Anterior cingulate cortex (tissue), 58 donors: ENCODE results near the gene PRKN.

Experiments used
- DNase-seq, 58 donors: peaks; one replicate each; lab custom pipeline; 2025; lab: John Stamatoyannopoulos, UW

PRKN gene

DNA sequence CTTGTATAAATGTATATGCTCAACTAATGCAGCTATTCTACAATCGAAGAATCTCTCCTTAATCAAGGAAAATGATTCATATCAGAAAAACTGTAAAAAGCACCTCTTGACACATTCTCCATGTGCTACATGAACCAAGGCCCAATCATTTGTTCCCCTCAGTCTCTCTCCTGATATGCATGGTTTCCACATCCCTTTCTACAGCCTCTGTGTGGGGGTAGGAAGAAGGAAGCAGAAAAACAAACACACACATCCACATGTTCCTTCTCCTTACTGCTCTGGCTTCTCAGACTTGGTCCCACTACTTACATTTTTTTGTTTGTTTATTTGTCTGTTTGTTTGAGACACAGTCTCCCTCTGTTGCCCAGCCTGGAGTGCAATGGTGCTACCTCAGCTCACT is 510.5 kb downstream of the PRKN start:
- no peak for DNase-seq

DNA sequence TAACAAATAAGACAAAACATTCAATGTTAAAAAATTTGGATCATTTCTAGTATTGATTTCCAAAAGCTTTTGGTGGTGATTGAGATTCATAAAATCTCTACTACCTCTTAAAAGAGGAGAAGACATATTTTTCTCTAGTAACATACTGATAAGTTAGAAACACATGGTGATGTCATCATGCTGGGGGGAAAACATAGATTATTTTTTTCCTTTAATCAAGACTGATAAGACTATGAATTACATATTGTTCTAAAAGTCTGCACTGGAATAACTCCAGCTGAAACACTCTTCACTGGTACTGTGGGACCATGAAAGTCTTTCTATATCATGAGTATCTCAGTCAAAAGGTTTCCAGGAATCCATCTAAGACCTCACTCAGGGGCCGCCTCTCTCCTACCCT is 515.8 kb downstream of the PRKN start:
- no peak for DNase-seq

DNA sequence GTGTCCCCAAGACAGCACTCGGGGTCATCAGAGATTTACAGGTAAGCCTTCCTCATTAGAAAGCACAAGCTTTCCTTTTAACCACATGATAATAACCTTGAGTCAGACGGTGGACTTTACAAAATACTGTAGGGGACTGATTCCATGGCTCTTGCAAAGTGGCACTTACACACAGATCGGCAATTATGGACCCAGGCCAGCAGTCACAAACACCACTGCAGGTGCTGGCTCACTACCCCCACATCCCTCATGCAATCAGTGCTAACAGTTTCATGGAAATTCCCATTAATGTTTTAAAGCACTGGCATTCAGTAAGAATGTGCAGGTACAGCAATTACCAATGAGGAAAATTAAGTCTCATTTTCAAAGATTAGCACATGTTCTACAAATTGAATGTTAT is 516.5 kb downstream of the PRKN start:
- DNase-seq: no peak

DNA sequence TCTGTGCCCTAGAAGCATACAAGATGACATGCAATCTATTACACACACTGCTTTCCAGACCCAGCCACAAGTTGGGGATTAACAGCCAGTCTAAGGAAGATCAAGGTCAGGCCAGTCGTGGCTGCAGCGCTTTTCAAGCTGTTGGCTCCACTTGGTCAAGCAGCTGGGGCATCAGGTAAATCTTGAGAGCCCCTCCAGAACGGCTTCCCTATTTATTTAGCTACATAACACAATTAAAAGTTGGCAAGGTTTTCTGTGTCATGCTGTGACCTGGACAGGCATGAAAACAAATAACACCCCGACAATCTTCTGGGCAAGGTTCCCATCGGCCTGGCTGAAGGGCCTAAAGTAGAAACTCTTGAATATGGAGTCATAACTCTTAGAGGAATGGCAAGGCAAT is 524.3 kb downstream of the PRKN start:
- no peak for DNase-seq

DNA sequence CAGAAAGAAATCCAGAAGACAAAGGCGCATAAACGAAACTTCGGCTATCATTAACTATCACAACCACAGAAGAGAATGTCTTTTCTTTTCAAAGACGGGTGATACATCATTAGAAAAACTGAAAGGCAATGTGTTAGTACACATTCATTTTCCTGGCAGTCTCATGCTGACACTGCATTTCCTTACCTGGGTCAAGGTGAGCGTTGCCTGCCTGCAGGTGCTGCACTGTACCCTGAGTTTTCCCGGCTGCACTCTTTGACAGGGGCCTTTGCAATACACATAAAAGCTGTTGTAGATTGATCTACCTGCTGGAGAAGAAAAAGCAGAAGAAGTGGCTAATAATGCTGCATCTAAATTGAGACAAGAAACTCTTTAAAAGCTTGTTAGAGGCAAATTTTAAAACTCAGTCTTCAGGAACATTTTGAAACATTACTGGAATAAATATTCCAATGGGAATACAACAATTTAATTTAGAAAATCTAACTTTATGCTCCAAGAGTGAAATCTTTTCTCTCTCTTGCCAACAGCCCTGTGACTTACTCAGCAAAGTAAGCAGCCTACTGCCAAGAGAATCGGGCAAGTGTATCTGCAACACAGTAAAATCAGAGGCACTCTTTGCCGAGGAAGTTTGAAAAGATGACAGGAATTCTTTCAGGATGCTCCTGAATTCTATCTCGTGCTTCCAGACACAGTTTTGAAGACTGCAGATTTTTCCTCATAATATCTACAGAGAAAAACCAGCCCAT is 526.4 kb downstream of the PRKN start:
- DNase-seq: peak in 1 of 58 donors; percentile 11

DNA sequence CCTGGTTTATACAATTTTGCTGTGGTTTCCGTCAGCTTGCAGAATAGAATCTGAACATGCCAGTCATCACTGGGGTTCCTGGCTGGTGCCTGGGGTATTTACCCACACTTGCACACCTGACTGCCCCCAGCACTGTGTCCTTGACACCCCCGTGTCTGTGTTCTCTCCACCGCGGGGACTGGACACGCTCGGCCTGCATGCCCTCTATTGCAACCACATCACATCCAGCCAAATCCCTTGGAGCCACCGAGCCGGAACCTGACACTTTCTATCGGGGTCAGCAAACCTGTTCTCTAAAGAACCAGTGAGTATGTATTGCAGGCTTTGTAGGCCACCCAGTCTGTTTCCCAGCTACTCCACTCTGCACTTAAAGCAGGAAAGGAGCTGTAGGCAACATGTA is 527.5 kb downstream of the PRKN start:
- DNase-seq: no peak

DNA sequence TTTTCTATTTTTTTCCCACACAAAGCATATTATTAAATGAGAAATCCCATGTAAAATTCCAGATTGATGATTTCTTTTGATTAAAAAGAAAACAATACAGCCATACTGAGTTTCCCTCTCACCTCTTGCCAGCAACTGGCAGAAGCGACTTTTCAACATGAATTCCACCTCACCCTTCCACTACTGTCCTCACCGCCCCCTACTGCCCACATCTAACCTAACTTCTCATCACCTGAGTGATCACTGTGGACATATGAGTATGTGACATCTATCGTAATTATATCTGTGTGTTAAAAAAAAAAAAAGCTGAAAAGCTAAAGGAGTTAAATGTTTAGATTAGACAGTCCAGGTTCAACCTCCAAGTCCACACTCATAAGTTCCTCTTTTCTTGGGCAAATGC is 528.6 kb downstream of the PRKN start:
- no peak for DNase-seq

DNA sequence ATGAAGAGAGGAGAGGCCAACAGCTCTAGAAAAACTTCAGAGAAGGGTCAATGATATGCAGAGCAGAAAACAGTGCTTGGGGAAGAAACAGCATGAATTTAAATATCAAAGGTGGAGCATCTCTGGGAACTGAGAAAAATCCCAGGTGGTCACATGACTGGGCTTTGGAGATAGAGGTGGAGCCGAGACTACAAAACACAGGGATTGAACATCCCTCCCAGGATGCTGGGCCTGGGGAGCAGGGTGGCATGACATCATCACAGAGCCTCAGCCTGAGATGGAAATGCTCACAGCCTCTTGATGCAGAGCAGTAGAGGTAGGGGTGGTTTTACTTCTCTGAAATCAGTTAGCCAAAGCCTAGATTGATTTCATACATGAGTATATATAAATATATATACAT is 529.5 kb downstream of the PRKN start:
- no peak for DNase-seq

DNA sequence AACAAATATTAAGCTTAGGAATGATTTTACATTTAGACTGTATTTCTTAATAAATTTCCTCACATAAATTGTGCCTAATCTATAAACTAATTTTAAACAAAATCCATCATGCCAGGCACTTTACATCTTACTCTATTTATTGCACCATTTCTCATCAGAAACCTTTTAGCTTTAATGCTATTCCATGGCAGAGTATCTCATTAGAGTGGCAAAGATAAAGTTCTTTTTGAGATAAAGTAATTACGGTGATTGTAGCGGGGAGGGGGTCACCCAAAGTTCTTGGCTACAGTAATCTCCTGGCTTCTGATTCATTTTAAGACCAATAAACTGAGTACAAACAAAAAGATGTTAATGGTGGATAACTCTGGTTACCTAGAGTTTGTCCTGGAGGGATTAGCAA is 532.1 kb downstream of the PRKN start:
- no peak for DNase-seq

DNA sequence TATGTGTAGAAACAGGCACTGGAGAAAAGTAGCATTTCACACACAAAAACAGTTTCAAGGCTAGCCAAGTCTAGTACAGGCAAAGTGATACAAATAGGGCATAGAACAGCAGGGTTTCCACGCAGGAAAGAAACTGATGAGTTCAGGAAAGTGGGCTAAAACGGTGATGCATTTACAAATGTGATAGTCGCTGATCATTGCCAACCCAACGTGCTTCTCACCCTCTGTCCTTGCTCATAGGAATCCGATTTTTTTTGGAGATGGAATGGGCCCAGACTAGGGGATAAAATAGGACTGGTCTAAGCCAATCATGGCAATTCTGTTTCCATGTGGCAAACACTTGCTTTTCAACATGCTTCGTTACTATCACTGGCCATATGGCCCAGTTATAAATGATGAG is 536.6 kb downstream of the PRKN start:
- no peak for DNase-seq

DNA sequence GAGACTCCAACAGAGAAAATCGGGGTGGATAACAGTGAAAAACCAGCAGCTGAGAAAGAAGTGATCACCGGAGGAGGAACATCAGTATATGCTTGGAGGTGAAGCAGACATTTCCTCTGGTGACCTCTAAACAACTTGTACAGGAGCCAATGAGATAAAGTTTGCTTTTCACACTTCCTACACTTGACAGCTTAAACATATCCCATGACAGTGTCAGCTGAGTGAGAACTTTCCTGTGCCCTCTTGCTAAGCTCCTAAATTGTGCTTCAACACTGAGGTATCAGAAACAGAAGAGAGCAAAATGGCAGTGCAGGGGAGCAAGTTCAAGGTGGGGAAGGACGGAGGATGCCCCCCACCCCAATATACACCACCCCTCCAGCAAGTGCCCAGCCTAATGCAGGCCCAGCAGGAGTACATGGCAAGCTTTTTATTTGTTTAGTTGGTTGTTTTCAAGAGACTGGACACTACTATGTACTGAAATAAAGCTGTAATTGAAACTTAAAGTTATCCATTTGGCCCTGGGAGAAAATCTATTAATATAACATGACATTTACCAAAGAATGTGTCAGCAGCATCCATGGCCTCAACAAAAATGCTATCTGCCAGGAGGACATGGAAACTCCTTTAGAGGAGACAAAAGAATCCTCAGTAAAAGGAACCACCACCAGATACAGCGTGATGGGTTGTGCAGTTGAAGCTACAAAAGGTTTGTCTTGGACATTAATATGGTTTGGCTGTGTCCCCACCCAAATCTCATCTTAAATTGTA is 540.2 kb downstream of the PRKN start:
- no peak for DNase-seq

DNA sequence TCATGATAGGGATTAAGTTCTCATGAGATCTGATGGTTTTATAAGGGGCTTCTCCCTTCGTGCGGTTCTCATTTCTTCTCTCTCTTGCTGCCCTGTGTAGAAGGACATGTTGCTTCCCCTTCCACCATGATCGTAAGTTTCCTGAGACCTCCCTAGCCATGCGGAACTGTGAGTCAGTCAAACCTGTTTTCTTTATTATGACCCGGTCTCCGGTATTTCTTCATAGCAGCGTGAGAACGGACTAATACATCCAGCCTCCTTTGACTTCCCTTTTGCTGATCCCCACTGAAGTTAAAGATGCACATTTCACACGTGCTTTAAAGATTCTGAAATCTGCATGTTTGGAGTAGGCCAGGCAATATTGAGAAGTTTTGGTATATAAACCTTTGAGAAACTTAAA is 543.1 kb downstream of the PRKN start:
- DNase-seq: no peak

DNA sequence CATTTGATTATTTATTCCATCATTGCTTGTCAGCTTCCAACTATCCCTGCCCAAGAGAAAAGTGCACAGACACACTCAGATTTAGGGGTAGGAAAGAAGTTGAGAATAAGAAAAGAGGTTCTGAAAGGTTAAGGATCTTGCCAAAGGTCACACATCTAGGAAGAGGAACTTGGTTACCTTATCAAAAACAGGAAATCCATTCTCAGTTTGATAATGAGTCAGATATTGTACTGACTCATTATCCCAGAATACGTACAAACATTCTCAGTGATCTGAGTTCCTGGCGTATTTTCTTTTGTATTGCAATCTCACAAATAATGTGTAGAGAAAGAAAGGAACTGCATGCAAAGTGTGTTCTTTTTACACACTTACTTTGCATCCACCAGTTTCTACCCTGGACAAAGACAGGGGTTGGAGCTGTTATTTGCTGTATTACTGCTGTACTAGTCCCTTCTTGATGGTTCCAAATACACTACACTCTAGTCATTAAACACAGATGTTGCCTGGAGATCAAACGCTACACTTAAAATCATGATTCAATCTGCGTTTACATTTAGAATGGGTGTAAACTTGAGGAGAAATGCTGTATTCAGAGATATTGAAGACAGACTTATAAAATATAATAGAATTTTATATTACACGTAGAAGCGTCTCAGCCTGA is 545.7 kb downstream of the PRKN start:
- no peak for DNase-seq

DNA sequence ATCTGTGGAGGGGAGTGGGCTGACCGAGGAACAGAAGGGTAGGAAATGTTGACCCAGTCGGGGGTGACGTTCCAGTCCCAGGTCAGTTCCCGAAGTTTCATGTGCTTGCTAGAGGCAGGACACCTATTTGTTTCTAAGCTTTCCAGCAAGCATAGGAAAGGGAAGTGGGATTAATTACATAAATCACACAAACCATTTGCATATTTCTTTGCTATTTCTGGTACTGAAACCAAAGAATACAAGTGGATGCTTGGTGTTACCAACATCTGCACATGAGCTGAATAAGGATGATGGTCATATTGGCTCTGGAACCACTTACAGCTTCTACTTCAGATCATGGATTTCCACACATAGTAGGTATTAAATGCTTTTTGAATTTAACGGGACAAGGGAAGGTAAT is 546.5 kb downstream of the PRKN start:
- no peak for DNase-seq

DNA sequence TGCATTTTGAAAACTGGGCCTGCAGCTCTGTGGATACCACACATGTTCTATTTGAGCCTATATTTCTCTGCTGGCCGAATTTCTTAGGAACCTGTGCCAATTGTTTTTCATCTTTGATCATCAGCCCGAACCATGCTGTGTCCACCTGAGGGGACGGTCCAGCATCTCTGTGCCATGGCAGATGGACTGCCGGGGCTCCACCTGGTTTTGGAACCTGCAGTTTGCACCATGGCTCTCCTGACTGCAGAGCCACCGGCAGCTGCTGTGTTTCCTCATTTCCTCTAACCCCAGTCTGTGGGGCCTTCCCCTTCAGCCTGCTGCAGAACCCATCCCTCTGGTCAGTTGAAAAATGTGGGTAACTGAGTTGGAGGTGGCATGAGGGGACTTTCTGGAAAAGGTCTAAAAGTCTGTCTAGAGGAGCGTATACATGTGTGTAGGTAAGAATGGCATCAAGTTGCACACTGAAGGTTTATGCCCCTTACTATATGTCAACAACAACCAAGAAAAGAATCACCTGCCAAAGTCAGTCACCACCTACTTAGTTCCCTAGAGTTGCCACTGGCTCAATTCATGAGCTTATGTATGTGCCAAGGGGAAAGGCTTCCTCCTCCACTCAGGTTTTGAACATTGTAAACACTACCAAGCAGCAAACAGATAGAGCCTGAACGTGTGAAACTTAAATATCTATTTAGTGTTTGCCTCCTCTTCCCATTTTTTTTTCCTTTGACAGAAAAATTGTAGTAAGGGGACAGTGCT is 548.2 kb downstream of the PRKN start:
- no peak for DNase-seq

DNA sequence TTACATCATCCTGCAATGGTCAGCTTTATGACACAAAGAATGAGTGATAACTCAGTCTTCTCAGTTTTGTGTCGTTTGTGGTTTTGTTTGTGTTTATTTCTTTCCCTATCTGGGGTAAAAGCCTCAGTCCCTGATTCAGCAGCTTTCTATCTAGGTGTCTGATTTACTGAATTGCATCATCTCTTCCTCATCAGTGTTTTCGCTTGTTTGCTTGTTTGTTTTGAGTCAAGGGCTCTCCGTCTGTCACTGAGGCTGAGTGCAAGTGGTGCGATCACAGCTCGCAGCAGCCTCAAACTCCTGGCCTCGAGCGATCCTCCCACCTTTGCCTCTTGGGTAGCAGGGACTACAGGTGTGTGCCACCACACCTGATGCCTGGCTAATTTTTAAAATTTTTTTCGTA is 548.9 kb downstream of the PRKN start:
- DNase-seq: no peak

DNA sequence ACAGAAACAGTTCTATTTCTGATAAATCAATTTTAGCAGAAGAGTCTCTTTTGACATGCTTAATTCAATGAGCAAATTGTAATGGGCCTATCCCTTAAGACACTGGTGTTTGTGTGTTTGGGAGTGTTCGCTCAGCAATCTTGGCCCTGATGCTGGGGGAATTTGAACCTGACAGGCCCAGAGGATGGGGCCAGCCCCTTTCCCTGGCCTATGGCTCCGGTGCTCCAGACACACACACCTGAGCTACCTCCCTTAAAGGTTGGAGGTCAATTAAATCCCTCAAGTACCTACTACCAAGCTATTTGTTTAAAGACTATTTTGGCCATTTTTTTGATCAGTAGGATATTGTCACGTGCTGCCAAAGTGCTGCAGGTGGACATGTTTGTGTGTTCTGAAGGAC is 549.3 kb downstream of the PRKN start:
- no peak for DNase-seq

DNA sequence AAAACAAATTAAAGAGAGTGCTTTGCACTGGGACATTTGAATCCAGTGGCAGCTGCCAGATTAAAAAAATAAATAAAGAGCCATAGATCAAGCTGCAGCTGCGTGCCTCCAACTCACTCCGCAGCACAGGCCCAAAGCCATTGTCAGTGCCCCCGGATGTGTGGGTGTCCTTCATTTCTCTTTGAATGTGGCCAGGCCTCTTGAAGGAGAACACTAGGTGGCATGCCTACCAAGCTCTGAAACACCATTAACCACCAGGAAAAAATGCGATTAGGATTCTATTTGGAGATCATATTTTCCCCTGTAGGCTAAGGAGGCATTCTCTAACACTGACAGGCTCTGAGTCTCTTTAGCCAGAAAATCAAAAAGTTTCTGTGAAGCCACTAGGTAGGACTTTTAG is 549.8 kb downstream of the PRKN start:
- peak in 38 of 58 donors; percentile 5 to 67 (median 30) for DNase-seq

DNA sequence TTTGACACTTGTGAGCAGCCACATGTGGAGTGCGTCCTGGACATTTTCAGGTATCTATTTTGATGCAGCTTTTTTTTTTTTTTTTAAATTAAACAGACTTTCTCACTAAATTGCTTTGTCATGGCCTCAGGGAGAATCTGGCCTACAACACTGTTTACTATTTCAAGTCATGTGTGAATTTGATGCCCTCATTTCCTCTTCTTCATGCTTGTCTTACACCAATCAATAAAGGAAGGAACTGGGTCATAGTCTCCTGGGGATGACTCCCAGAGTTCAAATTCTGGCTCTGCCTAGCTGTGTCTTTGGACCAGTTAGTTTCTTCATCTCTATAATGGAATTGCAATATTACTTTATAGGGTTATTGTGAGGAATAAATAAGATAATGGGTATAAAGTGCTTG is 554.1 kb downstream of the PRKN start:
- DNase-seq: no peak

DNA sequence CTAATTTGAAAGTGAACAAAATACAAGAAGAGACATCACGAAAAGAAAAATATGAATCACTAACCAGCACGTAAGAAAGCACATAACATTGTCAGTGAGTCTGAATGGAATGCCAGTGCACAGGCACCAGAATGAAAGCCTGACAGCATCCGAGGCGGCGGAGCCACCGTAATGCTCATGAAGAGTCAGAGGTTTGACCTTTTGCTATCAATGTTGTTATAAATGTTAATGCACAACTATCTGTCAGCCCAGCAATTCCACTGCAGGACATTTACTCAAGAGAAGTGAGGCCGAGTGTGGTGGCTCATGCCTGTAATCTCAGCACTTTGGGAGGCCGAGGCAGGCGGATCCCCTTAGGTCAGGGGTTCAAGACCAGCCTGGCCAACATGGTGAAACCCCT is 562.1 kb downstream of the PRKN start:
- no peak for DNase-seq
